DND-41 (cell line): ENCODE data around the gene C4orf33.

Experiments
- ATAC-seq: fragments of 200-7000 bp; cut with Tn5 transposase; 3 replicates; pipeline ENCODE4 v1.9.1; 2021; ENCODE audit warnings: low read depth; ENCODE audit not compliant: insufficient read depth
- DNase-seq: peaks from one replicate; pipeline ENCODE4 v3.0.0-alpha.2; 2020
- H2AFZ ChIP-seq: 2 replicates; pipeline ENCODE4 v1.6.0; 2012; ENCODE audit warnings: low read depth, low read length
- H3K27ac ChIP-seq: 2 replicates; pipeline ENCODE4 v1.5.1; 2012; ENCODE audit warnings: low read length, inconsistent platforms
- H3K27me3 ChIP-seq: fragments of 200-600 bp; sonication (generic); 2 replicates; pipeline ENCODE4 v1.6.0; 2012; ENCODE audit warnings: low read length, mild to moderate bottlenecking, inconsistent platforms; ENCODE audit not compliant: insufficient read depth, poor library complexity
- H3K36me3 ChIP-seq: 2 replicates; pipeline ENCODE4 v1.5.1; 2012; ENCODE audit warnings: low read length, inconsistent platforms; ENCODE audit not compliant: insufficient read depth
- H3K4me1 ChIP-seq: 2 replicates; pipeline ENCODE4 v1.5.1; 2012; ENCODE audit warnings: mild to moderate bottlenecking, low read length; ENCODE audit not compliant: insufficient read depth
- H3K4me2 ChIP-seq: 2 replicates; pipeline ENCODE4 v1.6.0; 2012; ENCODE audit warnings: mild to moderate bottlenecking, moderate library complexity, low read length, inconsistent platforms; ENCODE audit not compliant: insufficient read depth
- H3K4me3 ChIP-seq, 2 experiments: fragments of 200-600 bp in 1 of 2; shearing (Covaris generic) in 1 of 2; 2 replicates each; pipeline ENCODE4 v1.5.1; 2012 to 2016; ENCODE audit warnings: inconsistent platforms in 2 of 2, low read length in 2 of 2, mild to moderate bottlenecking in 2 of 2, low read depth in 1 of 2, moderate library complexity in 1 of 2
- H3K79me2 ChIP-seq: 2 replicates; pipeline ENCODE4 v1.6.0; 2012; ENCODE audit warnings: low read length, inconsistent platforms; ENCODE audit not compliant: insufficient read depth
- H3K9ac ChIP-seq: 2 replicates; pipeline ENCODE4 v1.6.0; 2012; ENCODE audit warnings: low read depth, mild to moderate bottlenecking, inconsistent platforms, low read length, moderate library complexity
- H3K9me3 ChIP-seq: 2 replicates; pipeline ENCODE4 v1.5.1; 2012; ENCODE audit warnings: low read length, moderate library complexity, mild to moderate bottlenecking, inconsistent platforms; ENCODE audit not compliant: insufficient read depth, severe bottlenecking
- H4K20me1 ChIP-seq: 2 replicates; pipeline ENCODE4 v1.6.0; 2012; ENCODE audit warnings: low read length; ENCODE audit not compliant: insufficient read depth
- EZH2 ChIP-seq: IDR thresholded peaks from 3 replicates; pipeline ENCODE4 v1.6.1; 2012; ENCODE audit warnings: borderline replicate concordance, low read depth, mild to moderate bottlenecking, moderate library complexity, low read length, inconsistent platforms; ENCODE audit not compliant: severe bottlenecking
- TF ChIP-seq, protein P1 (sequence below): IDR thresholded peaks from 2 replicates; pipeline ENCODE4 v1.5.1; 2012; ENCODE audit warnings: borderline replicate concordance, low read length, moderate library complexity, mild to moderate bottlenecking; ENCODE audit not compliant: poor library complexity, severe bottlenecking; ENCODE audit errors: extremely low read depth

Gene C4orf33

DNA sequence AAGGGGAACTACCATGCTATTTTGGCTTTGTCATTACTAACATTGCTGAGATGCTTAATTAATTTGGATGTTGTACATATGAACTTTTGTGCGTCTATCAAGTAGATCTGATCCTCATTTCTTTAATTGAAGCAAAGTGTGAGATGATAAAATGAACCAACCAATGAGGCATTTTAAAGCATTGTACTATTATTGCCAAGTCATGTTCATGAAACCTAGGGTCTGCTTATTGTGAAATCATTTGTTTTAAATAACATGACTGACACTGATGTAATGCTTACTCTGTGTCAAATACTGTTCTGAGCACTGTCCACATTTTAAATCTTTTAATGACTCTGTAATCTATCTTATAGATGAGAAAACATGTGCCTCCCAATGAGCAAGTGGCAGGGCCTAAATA, 57.7 kb downstream of the C4orf33 start:
- Histone ChIP-seq H2AFZ (no peak overlapping the region), H3K4me3 (no peak overlapping the region), H3K79me2 (no peaks in the 10 kb centered on the region), H3K4me2 (no peak overlapping the region), H3K27ac (no peak overlapping the region), H3K9ac (no peak overlapping the region), H4K20me1 (no peaks in the 10 kb centered on the region), H3K4me1 (no peaks in the 10 kb centered on the region), H3K27me3 (no peaks in the 10 kb centered on the region), H3K36me3 (no peaks in the 10 kb centered on the region), H3K9me3 (no peaks in the 10 kb centered on the region)
- ATAC-seq (no peak), DNase-seq (no peak)
- TF ChIP-seq EZH2: no peak
- TF ChIP-seq, protein P1, sequence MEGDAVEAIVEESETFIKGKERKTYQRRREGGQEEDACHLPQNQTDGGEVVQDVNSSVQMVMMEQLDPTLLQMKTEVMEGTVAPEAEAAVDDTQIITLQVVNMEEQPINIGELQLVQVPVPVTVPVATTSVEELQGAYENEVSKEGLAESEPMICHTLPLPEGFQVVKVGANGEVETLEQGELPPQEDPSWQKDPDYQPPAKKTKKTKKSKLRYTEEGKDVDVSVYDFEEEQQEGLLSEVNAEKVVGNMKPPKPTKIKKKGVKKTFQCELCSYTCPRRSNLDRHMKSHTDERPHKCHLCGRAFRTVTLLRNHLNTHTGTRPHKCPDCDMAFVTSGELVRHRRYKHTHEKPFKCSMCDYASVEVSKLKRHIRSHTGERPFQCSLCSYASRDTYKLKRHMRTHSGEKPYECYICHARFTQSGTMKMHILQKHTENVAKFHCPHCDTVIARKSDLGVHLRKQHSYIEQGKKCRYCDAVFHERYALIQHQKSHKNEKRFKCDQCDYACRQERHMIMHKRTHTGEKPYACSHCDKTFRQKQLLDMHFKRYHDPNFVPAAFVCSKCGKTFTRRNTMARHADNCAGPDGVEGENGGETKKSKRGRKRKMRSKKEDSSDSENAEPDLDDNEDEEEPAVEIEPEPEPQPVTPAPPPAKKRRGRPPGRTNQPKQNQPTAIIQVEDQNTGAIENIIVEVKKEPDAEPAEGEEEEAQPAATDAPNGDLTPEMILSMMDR: no peak

DNA sequence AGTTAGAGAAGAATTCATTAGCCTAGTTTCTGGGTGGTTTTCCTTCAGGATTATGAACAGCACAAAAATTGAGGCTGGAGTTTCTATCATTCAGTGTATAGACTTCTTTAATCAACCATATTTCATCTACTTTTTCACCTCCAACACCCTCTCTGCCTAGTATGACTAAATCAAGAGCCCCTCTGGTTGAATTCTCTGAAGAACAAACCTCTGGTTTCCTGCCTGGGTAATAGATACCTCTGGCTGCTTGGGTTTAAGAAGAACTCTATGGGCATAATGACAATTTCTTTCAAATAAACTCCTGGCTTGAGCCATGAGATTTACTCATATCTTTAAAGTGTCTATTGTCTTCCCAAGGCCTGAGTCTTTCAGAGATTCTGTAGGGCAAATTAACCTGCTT, 66.5 kb downstream of the C4orf33 start:
- no peaks in the 10 kb centered on the region for H3K79me2 ChIP-seq
- no peaks in the 10 kb centered on the region for H4K20me1 ChIP-seq
- H3K4me2 ChIP-seq: no peak overlapping the region
- no peak overlapping the region for H3K4me3 ChIP-seq
- no peaks in the 10 kb centered on the region for H3K36me3 ChIP-seq
- TF ChIP-seq EZH2: no peak
- TF ChIP-seq, protein P1: no peak
- H3K4me1 ChIP-seq: no peaks in the 10 kb centered on the region
- no peak; the same call in 2 of the 3 replicates for ATAC-seq
- H3K27me3 ChIP-seq: no peaks in the 10 kb centered on the region
- no peak overlapping the region for H2AFZ ChIP-seq
- H3K9ac ChIP-seq: no peak overlapping the region
- no peak overlapping the region for H3K27ac ChIP-seq
- H3K9me3 ChIP-seq: no peaks in the 10 kb centered on the region
- DNase-seq: no peak

DNA sequence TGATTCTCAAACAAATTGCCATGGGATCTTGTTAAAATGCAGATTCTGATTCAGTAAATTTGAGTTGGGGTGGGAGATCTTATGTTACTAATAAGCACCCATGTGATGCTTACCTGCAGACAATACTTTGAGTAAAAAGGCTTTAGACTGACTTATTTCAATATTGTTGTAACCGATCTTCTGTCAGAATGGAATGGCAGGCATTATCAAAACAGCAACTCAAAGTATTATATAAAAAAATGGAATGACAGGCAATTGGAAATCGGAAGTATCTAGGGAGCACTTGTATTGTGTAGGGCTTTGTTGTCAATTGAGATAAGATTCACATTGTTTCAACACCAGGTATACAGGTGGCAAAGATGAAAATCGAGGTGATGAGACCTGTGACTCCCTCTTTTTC, 67.5 kb downstream of the C4orf33 start:
- no peaks in the 10 kb centered on the region for H4K20me1 ChIP-seq
- no peak for ATAC-seq
- no peak for DNase-seq
- no peaks in the 10 kb centered on the region for H3K4me1 ChIP-seq
- H3K79me2 ChIP-seq: no peaks in the 10 kb centered on the region
- no peaks in the 10 kb centered on the region for H3K36me3 ChIP-seq
- no peaks in the 10 kb centered on the region for H3K27me3 ChIP-seq
- H3K4me2 ChIP-seq: no peak overlapping the region
- H3K9ac ChIP-seq: no peak overlapping the region
- no peak overlapping the region for H3K4me3 ChIP-seq
- H2AFZ ChIP-seq: no peak overlapping the region
- no peaks in the 10 kb centered on the region for H3K9me3 ChIP-seq
- H3K27ac ChIP-seq: no peak overlapping the region
- TF ChIP-seq, protein P1: no peak

DNA sequence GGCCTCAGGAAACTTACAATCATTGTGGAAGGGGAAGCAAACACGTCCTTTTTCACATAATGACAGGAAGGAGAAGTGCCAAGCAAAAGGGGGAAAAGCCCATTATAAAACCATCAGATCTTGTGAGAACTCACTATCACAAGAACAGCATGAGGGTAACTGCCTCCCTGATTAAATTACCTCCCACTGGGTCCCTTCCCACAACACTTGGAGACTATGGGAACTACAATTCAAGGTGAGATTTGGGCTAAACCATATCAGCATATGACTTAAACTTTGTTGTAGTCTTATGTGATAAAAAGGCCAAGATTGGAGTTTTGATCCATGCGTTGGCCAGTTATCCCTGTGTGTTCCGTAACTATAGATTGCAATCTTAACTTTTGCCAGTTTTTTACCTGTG, 68.3 kb downstream of the C4orf33 start:
- Histone ChIP-seq H3K27ac (no peak overlapping the region), H3K79me2 (no peaks in the 10 kb centered on the region), H3K27me3 (no peaks in the 10 kb centered on the region), H3K4me2 (no peak overlapping the region), H3K36me3 (no peaks in the 10 kb centered on the region), H4K20me1 (no peaks in the 10 kb centered on the region), H3K4me3 (no peak overlapping the region), H2AFZ (no peak overlapping the region), H3K9me3 (no peaks in the 10 kb centered on the region), H3K9ac (no peak overlapping the region), H3K4me1 (no peaks in the 10 kb centered on the region)
- ATAC-seq: no peak
- no peak for DNase-seq
- TF ChIP-seq EZH2: no peak
- TF ChIP-seq, protein P1: no peak
